GM23338 (cell line): Measurements from ENCODE around the gene ALG9. TPM values are rescaled to one million over a fixed set of nuclear protein-coding genes. Genes with fewer than 3 reads are reported as not detected.

Experiments used
- ATAC-seq: fragments of 200-7000 bp; cut with Tn5 transposase; 3 replicates; pipeline ENCODE4 v1.9.1; 2020
- DNase-seq: peaks from one replicate; pipeline ENCODE4 v3.0.0-alpha.2; 2015; ENCODE audit warnings: low spot score
- H2AFZ ChIP-seq: fragments of 200-600 bp; sonication (generic); 2 replicates; pipeline ENCODE4 v1.8.0; 2016; ENCODE audit warnings: antibody characterized with exemption, mild to moderate bottlenecking, moderate library complexity
- H3F3A ChIP-seq: fragments of 200-600 bp; sonication (generic); replicated peaks from 2 replicates; pipeline ENCODE4 v1.8.0; 2017; ENCODE audit warnings: antibody characterized with exemption, mixed run types, low read depth
- H3K27ac ChIP-seq: fragments of 200-600 bp; sonication (generic); 2 replicates; pipeline ENCODE4 v1.6.1; 2016; ENCODE audit warnings: low read depth
- H3K27me3 ChIP-seq: fragments of 200-600 bp; sonication (generic); 2 replicates; pipeline ENCODE4 v1.8.0; 2016; ENCODE audit warnings: mild to moderate bottlenecking, mixed run types, moderate library complexity; ENCODE audit not compliant: insufficient read depth
- H3K36me3 ChIP-seq: fragments of 200-600 bp; sonication (generic); 2 replicates; pipeline ENCODE4 v1.8.0; 2016; ENCODE audit warnings: mild to moderate bottlenecking; ENCODE audit not compliant: insufficient read depth
- H3K4me1 ChIP-seq: fragments of 200-600 bp; sonication (generic); 2 replicates; pipeline ENCODE4 v1.8.0; 2016; ENCODE audit warnings: mild to moderate bottlenecking, moderate library complexity; ENCODE audit not compliant: insufficient read depth
- H3K4me2 ChIP-seq: fragments of 200-600 bp; sonication (generic); 2 replicates; pipeline ENCODE4 v1.7.1; 2017; ENCODE audit warnings: mixed run types
- H3K4me3 ChIP-seq: fragments of 200-600 bp; sonication (generic); 2 replicates; pipeline ENCODE4 v1.6.1; 2016; ENCODE audit warnings: mixed run types
- H3K79me2 ChIP-seq: fragments of 200-600 bp; sonication (generic); replicated peaks from 2 replicates; pipeline ENCODE4 v1.8.0; 2017; ENCODE audit warnings: mild to moderate bottlenecking; ENCODE audit not compliant: insufficient read depth
- H3K9me2 ChIP-seq: fragments of 200-600 bp; sonication (generic); 2 replicates; pipeline ENCODE4 v1.8.0; 2017; ENCODE audit not compliant: insufficient read depth
- H4K20me1 ChIP-seq: fragments of 200-600 bp; sonication (generic); replicated peaks from 2 replicates; pipeline ENCODE4 v1.8.0; 2017; ENCODE audit warnings: mild to moderate bottlenecking; ENCODE audit not compliant: insufficient read depth
- H3K27ac Mint-ChIP-seq: 2 replicates; pipeline ENCODE4 v1.8.0; 2020; ENCODE audit warnings: inconsistent platforms, mild to moderate bottlenecking, moderate library complexity, mixed read lengths
- H3K27me3 Mint-ChIP-seq: 3 replicates; pipeline ENCODE4 v1.8.0; 2022; ENCODE audit warnings: low read depth, mild to moderate bottlenecking, moderate library complexity, mixed read lengths, inconsistent platforms; ENCODE audit not compliant: insufficient read depth, poor library complexity
- H3K36me3 Mint-ChIP-seq: 3 replicates; pipeline ENCODE4 v1.8.0; 2021; ENCODE audit warnings: low read depth, mild to moderate bottlenecking, inconsistent platforms, moderate library complexity, mixed read lengths
- H3K4me1 Mint-ChIP-seq: 3 replicates; pipeline ENCODE4 v1.8.0; 2020; ENCODE audit warnings: mild to moderate bottlenecking, inconsistent platforms, mixed read lengths
- H3K4me3 Mint-ChIP-seq: 3 replicates; pipeline ENCODE4 v1.8.0; 2021; ENCODE audit warnings: moderate library complexity, mild to moderate bottlenecking, inconsistent platforms, mixed read lengths
- H3K9me3 Mint-ChIP-seq: 3 replicates; pipeline ENCODE4 v1.8.0; 2020; ENCODE audit warnings: moderate library complexity, mild to moderate bottlenecking, inconsistent platforms, mixed read lengths
- CREB1 ChIP-seq: fragments of 250-450 bp; sonication (Bioruptor Pico); IDR thresholded peaks from 2 replicates; pipeline ENCODE4 v1.5.0; 2020; ENCODE audit warnings: low read depth, mild to moderate bottlenecking, moderate library complexity
- ETS1 ChIP-seq: IDR thresholded peaks from 2 replicates; pipeline ENCODE4 v1.6.1; 2016; ENCODE audit warnings: antibody characterized with exemption
- EZH2 ChIP-seq: fragments of 200-600 bp; sonication (generic); IDR thresholded peaks from one replicate; pipeline ENCODE4 v1.8.0; 2017; ENCODE audit warnings: antibody characterized with exemption, mild to moderate bottlenecking, low read depth; ENCODE audit not compliant: unreplicated experiment
- EZH2phosphoT487 ChIP-seq: fragments of 200-600 bp; sonication (generic); IDR thresholded peaks from one replicate; pipeline ENCODE4 v1.8.1; 2018; ENCODE audit warnings: antibody characterized with exemption; ENCODE audit not compliant: unreplicated experiment
- JUNB ChIP-seq: IDR thresholded peaks from one replicate; pipeline ENCODE4 v1.6.1; 2016; ENCODE audit warnings: antibody characterized with exemption; ENCODE audit not compliant: unreplicated experiment
- NANOG ChIP-seq: IDR thresholded peaks from 2 replicates; pipeline ENCODE4 v1.6.1; 2016; ENCODE audit warnings: antibody characterized with exemption, borderline replicate concordance
- POLR2AphosphoS5 ChIP-seq: IDR thresholded peaks from 2 replicates; pipeline ENCODE4 v1.6.1; 2016; ENCODE audit warnings: antibody characterized with exemption, low read depth
- REST ChIP-seq: IDR thresholded peaks from one replicate; pipeline ENCODE4 v1.6.1; 2018; ENCODE audit warnings: antibody characterized with exemption; ENCODE audit not compliant: unreplicated experiment
- STAT1 ChIP-seq: IDR thresholded peaks from one replicate; pipeline ENCODE4 v1.6.1; 2016; ENCODE audit warnings: antibody characterized with exemption; ENCODE audit not compliant: unreplicated experiment
- ZNF114 ChIP-seq: fragments of 250-450 bp; sonication (Bioruptor Pico); IDR thresholded peaks from 2 replicates; pipeline ENCODE4 v1.5.0; 2020; ENCODE audit warnings: mild to moderate bottlenecking, moderate library complexity
- ZNF331 ChIP-seq: fragments of 250-450 bp; sonication (Bioruptor Pico); IDR thresholded peaks from 2 replicates; pipeline ENCODE4 v1.5.0; 2020; ENCODE audit warnings: low read depth, mild to moderate bottlenecking, moderate library complexity
- polyA plus RNA-seq: library from polyadenylated mRNA; unstranded; fragments of >200 nt; fragmentation: Nextera tagmentation; extraction: Ambion mirVana; gene quantifications from 2 replicates; pipeline ENCODE4 v1.2.1, GENCODE V29; 2016
- total RNA-seq: library from RNA; depleted of rRNA; stranded (reverse); fragments of >200 nt; shearing (Covaris generic); gene quantifications from 2 replicates; pipeline ENCODE4 v1.2.3, GENCODE V29; 2014
- TF ChIP-seq, protein P1 (sequence below), 2 experiments: fragments of 200-600 bp in 1 of 2; sonication (generic) in 1 of 2; conservative IDR thresholded peaks; 2 replicates each; pipeline versions ENCODE4 v1.5.1 to v1.6.1; 2016 to 2017; ENCODE audit warnings: antibody characterized with exemption in 2 of 2, low read depth in 2 of 2, mild to moderate bottlenecking in 2 of 2, moderate library complexity in 1 of 2
- TF ChIP-seq, protein P2 (sequence below): fragments of 250-450 bp; sonication (Bioruptor Pico); IDR thresholded peaks from 2 replicates; pipeline ENCODE4 v1.5.0; 2020; ENCODE audit warnings: mild to moderate bottlenecking, moderate library complexity

ALG9 gene
- total and polyA plus RNA-seq, 2 experiments from 2014 or later, result 25.4 to 31.1 TPM

GRCh38 chr11:111743700-111744099 is 127.7 kb downstream of the ALG9 start:
- H3K4me1 Mint-ChIP-seq, result peaks cover 12% of the 10 kb centered on the region; the same call in 2 of the 3 replicates
- no peaks in the 10 kb centered on the region for H3K9me3 Mint-ChIP-seq
- H3K27me3 Mint-ChIP-seq, result no peaks in the 10 kb centered on the region
- no peak overlapping the region for H2AFZ ChIP-seq
- no peak overlapping the region for H3K4me2 ChIP-seq
- TF ChIP-seq JUNB (no peak), ETS1 (no peak), POLR2AphosphoS5 (no peak), NANOG (no peak), STAT1 (no peak), ZNF114 (CRISPR knock-in tag) (no peak), ZNF331 (no peak), EZH2 (no peak), REST (no peak), CREB1 (no peak), EZH2phosphoT487 (no peak)
- TF ChIP-seq, protein P1, sequence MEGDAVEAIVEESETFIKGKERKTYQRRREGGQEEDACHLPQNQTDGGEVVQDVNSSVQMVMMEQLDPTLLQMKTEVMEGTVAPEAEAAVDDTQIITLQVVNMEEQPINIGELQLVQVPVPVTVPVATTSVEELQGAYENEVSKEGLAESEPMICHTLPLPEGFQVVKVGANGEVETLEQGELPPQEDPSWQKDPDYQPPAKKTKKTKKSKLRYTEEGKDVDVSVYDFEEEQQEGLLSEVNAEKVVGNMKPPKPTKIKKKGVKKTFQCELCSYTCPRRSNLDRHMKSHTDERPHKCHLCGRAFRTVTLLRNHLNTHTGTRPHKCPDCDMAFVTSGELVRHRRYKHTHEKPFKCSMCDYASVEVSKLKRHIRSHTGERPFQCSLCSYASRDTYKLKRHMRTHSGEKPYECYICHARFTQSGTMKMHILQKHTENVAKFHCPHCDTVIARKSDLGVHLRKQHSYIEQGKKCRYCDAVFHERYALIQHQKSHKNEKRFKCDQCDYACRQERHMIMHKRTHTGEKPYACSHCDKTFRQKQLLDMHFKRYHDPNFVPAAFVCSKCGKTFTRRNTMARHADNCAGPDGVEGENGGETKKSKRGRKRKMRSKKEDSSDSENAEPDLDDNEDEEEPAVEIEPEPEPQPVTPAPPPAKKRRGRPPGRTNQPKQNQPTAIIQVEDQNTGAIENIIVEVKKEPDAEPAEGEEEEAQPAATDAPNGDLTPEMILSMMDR (conservative IDR thresholded peaks at IDR 0.05; ENCODE audit: low read depth in 2 of 2), result no peak
- TF ChIP-seq, protein P2, sequence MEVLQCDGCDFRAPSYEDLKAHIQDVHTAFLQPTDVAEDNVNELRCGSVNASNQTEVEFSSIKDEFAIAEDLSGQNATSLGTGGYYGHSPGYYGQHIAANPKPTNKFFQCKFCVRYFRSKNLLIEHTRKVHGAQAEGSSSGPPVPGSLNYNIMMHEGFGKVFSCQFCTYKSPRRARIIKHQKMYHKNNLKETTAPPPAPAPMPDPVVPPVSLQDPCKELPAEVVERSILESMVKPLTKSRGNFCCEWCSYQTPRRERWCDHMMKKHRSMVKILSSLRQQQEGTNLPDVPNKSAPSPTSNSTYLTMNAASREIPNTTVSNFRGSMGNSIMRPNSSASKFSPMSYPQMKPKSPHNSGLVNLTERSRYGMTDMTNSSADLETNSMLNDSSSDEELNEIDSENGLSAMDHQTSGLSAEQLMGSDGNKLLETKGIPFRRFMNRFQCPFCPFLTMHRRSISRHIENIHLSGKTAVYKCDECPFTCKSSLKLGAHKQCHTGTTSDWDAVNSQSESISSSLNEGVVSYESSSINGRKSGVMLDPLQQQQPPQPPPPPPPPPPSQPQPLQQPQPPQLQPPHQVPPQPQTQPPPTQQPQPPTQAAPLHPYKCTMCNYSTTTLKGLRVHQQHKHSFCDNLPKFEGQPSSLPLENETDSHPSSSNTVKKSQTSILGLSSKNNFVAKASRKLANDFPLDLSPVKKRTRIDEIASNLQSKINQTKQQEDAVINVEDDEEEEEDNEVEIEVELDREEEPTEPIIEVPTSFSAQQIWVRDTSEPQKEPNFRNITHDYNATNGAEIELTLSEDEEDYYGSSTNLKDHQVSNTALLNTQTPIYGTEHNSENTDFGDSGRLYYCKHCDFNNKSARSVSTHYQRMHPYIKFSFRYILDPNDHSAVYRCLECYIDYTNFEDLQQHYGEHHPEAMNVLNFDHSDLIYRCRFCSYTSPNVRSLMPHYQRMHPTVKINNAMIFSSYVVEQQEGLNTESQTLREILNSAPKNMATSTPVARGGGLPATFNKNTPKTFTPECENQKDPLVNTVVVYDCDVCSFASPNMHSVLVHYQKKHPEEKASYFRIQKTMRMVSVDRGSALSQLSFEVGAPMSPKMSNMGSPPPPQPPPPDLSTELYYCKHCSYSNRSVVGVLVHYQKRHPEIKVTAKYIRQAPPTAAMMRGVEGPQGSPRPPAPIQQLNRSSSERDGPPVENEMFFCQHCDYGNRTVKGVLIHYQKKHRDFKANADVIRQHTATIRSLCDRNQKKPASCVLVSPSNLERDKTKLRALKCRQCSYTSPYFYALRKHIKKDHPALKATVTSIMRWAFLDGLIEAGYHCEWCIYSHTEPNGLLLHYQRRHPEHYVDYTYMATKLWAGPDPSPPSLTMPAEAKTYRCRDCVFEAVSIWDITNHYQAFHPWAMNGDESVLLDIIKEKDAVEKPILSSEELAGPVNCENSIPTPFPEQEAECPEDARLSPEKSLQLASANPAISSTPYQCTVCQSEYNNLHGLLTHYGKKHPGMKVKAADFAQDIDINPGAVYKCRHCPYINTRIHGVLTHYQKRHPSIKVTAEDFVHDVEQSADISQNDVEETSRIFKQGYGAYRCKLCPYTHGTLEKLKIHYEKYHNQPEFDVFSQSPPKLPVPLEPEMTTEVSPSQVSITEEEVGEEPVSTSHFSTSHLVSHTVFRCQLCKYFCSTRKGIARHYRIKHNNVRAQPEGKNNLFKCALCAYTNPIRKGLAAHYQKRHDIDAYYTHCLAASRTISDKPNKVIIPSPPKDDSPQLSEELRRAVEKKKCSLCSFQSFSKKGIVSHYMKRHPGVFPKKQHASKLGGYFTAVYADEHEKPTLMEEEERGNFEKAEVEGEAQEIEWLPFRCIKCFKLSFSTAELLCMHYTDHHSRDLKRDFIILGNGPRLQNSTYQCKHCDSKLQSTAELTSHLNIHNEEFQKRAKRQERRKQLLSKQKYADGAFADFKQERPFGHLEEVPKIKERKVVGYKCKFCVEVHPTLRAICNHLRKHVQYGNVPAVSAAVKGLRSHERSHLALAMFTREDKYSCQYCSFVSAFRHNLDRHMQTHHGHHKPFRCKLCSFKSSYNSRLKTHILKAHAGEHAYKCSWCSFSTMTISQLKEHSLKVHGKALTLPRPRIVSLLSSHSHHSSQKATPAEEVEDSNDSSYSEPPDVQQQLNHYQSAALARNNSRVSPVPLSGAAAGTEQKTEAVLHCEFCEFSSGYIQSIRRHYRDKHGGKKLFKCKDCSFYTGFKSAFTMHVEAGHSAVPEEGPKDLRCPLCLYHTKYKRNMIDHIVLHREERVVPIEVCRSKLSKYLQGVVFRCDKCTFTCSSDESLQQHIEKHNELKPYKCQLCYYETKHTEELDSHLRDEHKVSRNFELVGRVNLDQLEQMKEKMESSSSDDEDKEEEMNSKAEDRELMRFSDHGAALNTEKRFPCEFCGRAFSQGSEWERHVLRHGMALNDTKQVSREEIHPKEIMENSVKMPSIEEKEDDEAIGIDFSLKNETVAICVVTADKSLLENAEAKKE, result no peak
- H4K20me1 ChIP-seq, result peaks cover 8% of the 10 kb centered on the region
- DNase-seq, result no peak
- no peak overlapping the region for H3K27ac ChIP-seq
- no peak overlapping the region for H3K4me3 ChIP-seq
- no peaks in the 10 kb centered on the region for H3K27me3 ChIP-seq
- no peaks in the 10 kb centered on the region for H3K9me2 ChIP-seq
- ATAC-seq, result no peak
- H3K4me1 ChIP-seq, result peaks cover 5% of the 10 kb centered on the region
- H3F3A ChIP-seq, result no peaks in the 10 kb centered on the region; the same call in 1 of the 2 replicates
- no peak overlapping the region for H3K4me3 Mint-ChIP-seq
- peaks cover 55% of the 10 kb centered on the region for H3K36me3 ChIP-seq
- peaks cover 9% of the 10 kb centered on the region; the same call in 1 of the 2 replicates for H3K79me2 ChIP-seq
- H3K27ac Mint-ChIP-seq, result no peak overlapping the region
- peaks cover 73% of the 10 kb centered on the region for H3K36me3 Mint-ChIP-seq
